GM18868 (cell line): ENCODE results near the gene MMP17.

Source experiments
- ATAC-seq: cut with Tn5 transposase; IDR thresholded peaks from one replicate; pipeline ENCODE4 v1.9.1; 2021; ENCODE audit warnings: mild to moderate bottlenecking, moderate library complexity; ENCODE audit not compliant: unreplicated experiment

MMP17 gene

DNA sequence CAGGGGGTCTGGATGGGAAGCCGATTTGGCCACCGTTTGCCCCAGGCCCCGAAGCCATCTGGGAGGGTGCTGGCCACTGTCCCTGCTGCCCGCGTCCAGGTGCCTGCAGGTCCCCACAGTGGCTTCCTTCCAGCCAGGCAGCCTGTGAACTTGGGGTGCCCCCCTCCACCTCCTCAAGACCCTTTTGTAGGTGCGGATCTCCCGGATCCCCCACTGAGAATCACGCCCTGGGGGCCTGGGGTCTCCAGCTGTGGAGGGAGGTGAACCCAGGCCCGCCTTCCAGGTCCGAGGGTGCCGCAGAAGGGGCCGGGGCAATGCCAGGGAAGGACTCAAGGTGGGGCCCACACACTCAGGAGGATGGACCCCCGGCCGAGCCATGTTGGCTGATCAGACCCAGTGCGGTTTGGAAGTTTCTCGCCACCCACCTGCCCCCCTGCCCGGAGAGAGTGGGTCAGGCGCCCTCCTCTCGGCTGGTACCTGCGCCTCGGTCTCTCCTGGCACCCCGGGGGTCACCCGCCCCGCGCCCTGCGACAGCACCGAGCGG, 1.7 kb downstream of the MMP17 start:
- ATAC-seq = no peak

DNA sequence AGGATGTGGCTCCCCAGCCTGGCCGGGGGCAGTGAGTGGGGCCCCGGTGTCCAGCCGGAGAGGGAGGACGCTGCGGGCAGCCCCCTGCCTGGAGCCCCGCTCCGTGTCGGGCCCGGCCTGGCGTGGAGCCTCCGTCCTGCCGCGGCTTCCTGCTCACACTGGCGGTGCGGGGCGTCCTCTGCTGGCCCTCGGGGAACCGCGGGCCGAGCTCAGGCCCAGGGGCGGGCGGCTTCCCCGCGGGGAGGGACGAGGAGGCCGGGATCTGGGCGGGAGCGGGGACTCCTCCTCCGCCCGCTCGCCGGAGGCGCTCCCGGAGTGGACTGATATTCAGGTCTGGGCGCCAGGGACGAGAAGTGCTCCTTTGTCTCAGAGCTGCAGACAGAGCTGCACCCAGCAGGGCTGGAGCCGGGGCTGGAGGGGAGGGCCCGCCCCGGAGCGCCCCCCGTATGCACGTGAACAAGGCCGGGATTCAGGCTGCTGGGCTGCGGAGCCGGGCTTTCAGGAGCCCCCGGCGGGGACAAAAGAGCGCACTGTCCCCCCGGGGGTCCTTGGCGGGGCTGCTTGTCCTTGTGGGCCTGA, 2.2 kb downstream of the MMP17 start:
- ATAC-seq = peak; percentile 35

DNA sequence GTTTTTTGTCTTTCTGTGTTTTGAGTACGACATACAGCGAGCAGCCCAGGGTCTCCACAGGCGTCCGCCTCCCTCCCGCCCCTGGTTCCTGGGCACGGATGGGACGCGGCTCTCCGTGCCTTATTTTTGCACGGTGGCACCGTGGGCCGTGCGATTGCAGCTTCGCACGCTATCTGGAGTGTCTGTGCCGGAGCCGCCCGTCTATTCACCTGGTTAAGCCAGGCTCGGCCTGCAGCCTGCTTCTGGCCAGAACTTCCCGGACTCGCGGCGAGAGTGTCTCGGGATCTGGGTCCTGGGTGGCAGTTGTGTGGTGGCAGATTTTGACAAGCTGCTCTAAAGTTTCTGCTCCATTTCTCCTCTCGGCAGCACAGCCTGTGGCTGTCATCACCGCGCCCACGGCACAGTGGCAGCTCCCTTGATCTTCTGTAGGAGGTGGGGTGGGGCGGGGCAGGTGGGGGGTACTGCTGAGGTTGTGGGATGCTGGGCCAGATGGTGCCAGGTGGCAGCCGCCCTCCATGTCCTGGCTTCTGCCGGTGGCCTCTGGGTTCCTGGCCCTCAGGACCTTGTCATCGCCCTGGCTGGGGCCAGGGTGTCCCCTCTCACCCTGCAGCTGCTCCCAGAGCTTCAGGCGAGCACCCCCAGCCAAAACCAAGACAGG, 2.9 kb downstream of the MMP17 start:
- ATAC-seq = no peak

DNA sequence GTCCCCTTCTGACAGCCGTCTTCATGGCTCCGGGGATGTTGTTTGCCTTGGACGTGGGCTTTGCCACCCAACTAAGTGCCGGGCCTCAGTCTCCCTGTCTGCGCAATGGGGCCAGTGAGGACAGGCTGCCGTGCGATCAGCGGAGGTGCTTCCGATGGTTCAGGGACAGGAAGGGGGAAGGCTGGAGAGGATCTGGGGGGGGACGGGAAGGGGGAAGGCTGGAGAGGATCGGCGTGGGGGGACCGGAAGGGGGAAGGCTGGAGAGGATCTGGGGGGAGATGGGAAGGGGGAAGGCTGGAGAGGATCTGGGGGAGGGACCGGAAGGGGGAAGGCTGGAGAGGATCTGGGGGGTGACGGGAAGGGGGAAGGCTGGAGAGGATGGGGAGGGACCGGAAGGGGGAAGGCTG, 3.4 kb downstream of the MMP17 start:
- ATAC-seq = no peak

DNA sequence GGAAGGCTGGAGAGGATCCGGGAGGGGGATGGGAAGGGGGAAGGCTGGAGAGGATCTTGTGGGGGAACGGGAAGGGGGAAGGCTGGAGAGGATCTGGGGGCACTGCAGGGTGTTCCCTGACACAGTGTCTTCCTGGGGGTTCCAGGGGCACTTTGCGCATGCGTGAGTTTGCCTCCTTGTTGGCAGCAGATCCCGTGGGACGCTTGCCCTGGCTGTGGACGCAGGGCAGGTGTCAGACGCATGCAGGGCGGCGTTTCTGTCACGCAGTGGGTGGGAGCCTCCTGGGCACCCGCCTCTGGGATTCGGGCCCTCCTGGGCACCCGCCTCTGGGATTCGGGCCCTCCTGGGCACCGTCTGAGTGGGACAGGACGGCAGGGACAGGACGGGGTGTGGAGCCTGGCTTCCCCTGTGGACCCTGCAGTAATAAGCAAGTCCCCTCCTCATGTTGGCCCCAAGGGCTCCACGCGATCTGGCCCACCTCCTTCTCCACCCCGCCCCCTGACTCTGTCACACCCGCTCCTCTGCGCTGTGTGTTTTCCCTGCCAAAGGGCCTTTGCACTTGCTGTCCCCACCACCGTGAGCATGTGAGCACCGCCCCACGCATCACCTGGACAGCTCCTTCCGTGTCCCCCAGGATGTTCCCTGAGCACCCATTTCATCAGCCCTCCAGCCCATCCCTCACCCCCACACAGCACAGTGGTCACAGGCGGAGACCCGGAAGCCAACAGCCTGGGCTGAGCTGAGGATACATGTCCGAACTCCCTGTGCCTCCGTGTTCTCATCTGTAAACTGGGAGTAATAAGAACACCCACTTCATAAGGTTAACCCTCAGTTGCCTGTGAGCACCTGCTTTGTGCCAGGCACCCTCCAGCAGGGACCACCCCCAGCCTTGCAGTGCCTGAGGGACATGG, 4.4 kb downstream of the MMP17 start:
- ATAC-seq = no peak

DNA sequence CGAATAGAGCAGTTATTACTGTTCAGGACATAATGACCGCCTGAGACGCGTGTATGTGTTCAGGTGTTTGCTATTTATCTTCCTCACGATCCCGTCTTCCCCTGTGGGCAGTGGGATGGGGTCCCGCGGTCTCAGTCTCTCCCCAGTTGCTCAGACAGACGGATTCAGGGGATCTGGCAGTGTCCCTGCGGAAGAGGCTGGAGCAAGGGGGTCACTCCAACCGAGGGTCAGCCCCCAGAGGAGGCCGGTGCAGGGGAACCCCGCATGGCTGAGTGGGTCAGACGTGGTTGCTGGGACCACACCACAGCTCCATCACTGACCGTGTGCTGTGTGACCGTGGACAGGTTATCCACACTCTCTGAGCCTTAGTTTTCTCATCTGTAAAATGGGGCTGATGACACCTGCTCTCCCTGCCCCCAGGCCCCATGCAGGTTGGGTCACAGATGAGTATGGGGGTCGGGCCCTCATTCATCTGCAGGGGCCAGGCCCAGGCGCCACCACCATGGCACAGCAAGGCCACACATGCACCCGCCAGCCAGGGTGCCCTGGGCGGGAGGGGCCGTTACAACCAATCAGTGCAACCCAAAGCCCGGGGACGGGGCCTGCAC, 5.2 kb downstream of the MMP17 start:
- ATAC-seq = no peak

DNA sequence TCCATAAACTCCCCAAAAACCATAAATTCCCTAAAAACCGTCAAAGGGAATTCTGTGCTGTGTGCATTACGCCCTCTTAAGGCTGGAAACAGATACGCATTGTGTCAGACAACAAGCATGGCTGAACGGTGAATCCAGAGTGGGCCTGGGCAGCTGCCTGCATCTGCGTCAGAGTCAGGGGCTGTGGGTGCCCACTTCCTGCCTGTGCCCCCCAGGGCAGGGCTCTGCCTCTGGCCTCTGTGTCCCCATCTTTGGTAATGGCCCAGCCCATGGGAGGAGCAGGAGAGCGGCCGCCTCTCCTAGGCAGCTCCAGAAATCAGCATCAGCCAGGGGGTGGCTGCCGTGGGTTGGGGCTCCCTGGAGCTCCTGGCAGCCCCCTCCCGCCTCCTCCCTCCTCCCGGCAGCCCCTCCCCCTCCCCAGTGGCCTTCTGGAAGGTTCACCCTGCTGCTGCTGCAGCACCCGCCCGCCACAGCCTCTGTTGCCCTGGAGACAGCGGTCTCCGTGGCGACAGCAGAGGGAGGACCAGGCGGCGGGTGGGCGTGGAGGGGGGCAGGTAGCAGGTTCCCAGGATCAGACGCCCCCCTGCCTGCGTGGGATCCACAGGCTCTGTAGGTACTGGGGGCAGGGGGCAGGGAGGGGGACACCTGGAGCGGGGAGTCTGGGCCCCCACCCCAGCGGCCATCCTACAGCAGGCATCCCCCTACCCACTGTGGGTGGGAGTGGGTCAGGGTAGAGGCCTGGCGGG, 5.9 kb downstream of the MMP17 start:
- no peak for ATAC-seq

DNA sequence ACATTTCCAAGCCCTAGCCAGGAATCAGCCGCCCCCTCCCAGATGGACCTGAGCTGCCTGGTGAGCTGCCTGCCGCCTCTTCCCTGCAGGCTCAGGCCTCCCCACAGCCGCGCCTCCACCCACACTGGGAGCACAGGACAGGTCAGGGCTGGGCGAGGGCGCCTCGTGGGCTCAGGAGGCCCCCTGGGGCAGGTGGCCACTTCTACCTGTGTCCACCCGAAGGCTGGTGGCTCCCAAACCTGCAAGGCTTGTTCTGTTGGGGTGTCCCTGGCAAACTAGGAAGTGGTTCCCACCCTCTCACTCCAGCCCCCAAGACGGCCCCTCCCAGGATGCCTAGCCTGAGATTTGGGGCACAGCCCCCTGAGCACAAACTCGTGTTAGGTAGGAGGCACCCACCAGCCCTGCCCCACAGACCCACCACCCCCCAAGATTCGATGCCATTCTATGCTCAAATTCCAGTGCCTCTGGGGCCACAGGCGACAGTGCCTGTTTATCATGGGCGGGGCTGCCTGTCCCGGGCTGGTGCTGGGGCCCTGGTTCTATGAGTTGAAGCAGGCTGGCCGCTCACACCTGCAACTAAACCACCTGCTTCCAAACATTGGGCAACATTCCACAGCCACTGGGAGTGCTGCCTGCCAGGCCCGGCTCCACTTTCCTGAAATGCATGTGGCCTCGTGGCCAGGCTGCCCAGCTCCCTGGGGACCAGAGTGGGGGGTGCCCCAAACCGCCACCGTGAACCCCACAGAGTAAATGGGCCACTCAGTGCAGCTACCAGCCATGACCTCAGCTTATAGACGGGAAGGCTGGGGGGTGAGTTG, 6.8 kb downstream of the MMP17 start:
- ATAC-seq = no peak

DNA sequence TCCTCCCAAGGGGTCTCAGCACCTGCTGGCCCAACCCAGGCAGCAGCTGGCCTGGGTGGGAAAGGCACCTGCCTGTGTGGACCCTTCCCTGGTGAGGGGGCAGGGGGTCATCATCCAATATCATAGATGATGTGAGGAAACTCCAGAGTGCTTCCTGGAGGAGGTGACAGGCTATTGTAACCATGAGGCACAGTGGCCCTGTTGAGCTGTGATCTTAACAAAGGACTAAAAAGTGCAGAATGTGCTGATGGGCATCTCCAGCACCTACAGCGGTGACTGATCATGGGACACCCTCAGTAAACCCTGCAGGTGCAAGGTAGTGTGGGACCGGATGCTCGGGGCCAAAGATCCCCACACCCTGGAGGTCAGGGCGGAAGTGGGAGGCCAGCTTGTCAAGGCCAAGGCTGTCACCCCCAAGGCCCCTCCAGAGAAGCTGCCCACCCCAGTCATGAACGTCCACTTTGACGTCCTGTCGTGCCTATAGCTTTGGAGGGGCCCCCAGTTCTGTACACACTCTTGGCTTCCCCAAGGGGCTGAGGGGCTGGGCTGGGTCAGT, 7.5 kb downstream of the MMP17 start:
- no peak for ATAC-seq

DNA sequence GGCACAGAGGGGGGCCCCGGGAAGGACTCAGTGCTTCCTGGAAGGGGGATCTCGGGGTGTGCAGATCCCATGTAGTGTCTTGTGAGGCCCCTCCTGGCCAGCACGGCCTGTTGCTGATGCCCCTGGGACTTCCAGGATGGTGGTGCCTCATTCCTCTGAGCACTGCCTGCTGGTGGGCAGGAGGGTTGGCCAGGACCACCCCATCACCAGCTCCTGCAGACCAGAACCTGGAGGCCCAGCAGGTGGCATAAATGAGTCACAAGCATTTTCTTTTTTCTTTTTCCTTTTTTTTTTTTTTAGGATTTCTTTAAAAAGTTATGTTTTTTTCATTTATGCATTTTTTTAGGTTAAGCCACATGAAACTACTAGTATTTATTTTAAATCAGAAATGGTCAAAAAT, 8.0 kb downstream of the MMP17 start:
- no peak for ATAC-seq

DNA sequence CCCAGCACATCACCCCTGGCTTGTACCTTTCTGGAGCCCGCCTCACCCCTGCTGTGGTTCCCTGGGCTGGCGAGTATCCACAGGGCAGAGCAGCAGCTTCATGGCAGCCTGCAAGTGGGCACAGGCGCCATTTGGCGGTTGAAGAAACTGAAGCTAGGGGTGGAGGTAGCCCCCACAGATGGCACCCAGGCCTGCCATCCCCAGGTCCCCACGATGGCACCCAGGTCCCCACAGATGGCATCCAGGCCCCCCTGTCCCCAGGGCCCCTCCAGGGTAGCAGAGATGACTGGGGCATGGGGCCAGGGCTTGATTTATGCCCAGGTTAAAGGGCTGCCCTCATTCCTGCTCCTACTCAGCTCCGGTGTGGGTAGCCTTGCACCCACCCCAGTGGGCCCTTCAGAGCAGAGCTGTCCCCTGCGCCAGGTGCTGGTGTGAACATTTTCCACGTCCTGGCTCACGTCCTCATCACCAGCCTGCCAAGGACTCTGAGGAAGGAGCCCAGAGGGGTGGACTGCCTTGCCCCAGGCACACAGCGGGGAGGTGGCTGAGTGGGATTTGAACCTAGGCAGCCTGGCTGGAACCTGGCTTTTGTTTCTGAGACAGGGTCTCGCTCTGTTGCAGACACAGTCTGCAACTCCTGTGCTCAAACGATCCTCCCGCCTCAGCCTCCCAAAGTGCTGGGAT, 8.7 kb downstream of the MMP17 start:
- no peak for ATAC-seq

DNA sequence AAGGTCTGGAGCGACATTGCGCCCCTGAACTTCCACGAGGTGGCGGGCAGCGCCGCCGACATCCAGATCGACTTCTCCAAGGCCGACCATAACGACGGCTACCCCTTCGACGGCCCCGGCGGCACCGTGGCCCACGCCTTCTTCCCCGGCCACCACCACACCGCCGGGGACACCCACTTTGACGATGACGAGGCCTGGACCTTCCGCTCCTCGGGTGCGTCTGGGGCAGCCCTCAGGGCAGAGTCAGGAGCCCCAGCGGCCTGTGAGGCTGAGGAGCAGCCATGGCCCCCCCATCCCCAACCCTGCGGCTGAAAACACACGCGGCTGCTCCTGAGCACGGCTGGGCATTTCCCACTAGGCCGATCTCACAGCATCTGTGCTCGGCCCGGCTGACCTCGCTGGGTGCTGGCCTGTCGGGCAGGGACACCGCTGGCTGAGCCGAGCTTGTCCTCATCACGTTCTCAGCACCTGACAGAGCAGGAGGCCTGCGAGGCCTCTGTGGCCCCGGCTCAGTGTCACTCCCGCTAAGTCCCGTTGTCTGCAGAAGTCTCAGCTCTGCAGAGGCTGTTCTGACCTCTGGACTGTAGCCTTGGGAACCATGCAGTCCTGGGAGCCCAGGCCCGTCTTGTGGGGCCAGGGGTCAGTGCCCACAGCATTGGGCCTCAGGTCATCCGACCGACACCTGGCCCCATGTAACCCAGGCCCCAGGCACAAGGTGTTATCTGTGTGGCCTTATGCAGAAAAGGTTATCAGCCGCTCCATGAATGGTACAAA, 12.6 kb downstream of the MMP17 start:
- ATAC-seq = no peak

DNA sequence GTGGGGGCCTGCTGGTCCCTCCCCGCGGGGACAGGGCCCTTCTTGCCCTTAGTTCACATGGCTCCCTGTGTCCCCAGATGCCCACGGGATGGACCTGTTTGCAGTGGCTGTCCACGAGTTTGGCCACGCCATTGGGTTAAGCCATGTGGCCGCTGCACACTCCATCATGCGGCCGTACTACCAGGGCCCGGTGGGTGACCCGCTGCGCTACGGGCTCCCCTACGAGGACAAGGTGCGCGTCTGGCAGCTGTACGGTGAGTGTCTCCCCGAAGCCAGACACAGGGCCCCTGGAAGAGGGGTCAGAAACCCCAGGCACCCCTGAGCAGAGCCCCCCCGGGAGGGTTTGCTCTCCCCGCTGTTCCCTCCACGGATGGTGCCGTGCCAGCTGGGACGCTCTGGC, 13.4 kb downstream of the MMP17 start:
- no peak for ATAC-seq

DNA sequence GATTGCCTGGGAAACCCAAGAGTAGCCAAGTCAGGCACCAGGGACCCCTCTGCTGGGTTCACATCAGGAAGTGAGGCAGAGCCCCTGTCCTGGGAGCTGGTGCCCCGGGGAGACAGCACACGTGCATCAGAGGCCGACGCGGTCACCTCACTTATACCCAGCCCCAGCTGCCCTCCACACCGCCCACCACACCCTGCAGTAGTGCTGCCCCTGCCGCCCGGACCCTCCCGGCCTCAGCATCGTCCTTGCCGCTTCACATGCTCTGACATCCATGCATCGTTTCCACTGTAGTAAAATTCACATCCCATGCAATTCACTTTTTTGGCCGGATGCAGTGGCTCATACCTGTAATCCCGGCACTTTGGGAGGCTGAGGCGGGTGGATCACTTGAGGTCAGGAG, 14.0 kb downstream of the MMP17 start:
- no peak for ATAC-seq

DNA sequence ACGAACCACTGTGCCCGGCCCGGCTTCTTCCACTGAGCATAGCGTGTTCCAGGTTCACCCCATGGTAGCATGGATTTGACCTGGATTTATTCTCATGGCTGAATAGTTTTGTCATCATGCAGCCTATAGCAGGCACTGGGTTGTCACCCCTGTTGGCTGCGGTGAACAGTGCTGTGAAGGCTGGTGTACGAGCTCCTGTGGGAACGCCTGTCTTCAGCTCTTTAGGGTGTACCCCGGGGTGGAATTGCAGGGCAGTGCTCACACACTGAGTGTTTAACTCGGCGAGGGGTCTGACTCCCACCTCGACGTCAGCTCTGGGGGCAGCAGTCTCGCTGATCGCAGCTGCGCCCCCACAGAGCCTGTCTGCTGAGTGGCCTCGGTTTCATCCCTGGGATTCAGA, 15.3 kb downstream of the MMP17 start:
- no peak for ATAC-seq

DNA sequence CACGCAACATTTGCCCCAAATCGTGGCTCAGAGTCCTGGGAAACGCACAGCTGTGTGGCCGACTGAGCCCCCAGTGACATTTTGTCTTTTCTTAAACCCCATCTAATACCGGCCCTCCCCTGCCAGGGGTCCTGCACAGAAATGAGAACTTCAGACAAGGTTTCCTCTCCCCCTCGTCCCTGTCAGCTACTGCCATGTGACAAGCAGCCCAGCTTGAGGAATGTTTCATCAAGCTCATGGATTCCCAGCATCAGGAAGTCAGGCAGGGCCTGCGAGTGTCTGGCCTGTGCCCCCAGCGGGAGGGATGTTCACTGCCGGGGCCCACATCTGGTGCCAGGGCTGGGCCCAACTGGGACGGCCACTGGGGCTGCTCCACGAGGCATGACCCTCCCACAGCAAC, 15.9 kb downstream of the MMP17 start:
- ATAC-seq = no peak

DNA sequence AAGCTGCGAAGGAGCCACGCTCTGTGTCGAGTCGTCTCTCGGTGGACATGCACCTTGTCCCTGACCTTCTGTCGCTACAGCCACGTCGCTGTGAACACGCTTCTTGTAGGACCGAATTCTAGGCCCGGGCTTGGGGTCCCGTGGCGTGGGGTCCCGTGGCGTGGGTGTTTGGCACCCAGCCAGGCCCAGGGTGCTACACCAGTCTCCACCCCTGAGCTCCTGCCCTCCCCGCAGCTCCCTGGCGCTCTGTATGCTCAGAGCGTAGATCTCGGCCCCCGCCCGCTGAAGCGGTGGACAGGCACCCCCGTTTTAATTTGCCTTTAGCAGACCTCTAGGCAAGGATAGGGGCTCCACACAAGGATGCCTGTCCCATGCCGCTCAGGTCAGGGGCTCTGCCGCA, 16.5 kb downstream of the MMP17 start:
- no peak for ATAC-seq

DNA sequence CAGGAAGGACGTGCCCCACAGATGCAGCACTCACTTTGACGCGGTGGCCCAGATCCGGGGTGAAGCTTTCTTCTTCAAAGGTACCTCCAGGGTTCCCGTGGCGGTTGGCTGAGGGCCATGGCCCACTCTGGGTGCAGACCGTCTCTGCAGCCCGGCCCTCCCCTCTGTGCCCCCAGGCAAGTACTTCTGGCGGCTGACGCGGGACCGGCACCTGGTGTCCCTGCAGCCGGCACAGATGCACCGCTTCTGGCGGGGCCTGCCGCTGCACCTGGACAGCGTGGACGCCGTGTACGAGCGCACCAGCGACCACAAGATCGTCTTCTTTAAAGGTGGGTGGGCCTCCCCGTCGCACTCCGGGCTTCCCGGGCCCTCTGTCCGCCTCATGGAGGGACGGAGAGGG, 16.9 kb downstream of the MMP17 start:
- no peak for ATAC-seq
